Left ventricle myocardium inferior (tissue), 1 donor: ENCODE measurements around the gene KLF7. TPM values are rescaled to one million over a fixed set of nuclear protein-coding genes. Genes with fewer than 3 reads are reported as not detected.

Source experiments
- DNase-seq: peaks from one replicate; pipeline ENCODE4 v3.0.0-alpha.2; 2020
- H3K27ac ChIP-seq: fragments of 200-600 bp; replicated peaks from 2 replicates; pipeline ENCODE4 v1.8.0; 2021
- H3K27me3 ChIP-seq: fragments of 200-600 bp; 2 replicates; pipeline ENCODE4 v1.8.0; 2021; ENCODE audit warnings: low read depth
- H3K36me3 ChIP-seq: fragments of 200-600 bp; 2 replicates; pipeline ENCODE4 v1.8.0; 2021
- H3K4me1 ChIP-seq: fragments of 200-600 bp; 2 replicates; pipeline ENCODE4 v1.8.0; 2021
- H3K4me3 ChIP-seq: fragments of 200-600 bp; 2 replicates; pipeline ENCODE4 v1.8.0; 2021; ENCODE audit warnings: mild to moderate bottlenecking, moderate library complexity
- H3K9me3 ChIP-seq: fragments of 200-600 bp; replicated peaks from 2 replicates; pipeline ENCODE4 v1.8.0; 2021
- CTCF ChIP-seq: fragments of 200-600 bp; IDR thresholded peaks from 2 replicates; pipeline ENCODE4 v1.8.0; 2021; ENCODE audit warnings: antibody characterized with exemption, mild to moderate bottlenecking, borderline replicate concordance
- intact Hi-C: fragments of 100-400 bp; cut with micrococcal nuclease; formaldehyde crosslinking; loops from one replicate; pipeline ENCODE4 v1.11.0; 2022
- total RNA-seq: library from RNA; stranded (reverse); fragmentation: NEBNext Ultra II Directional; extraction: Animal tissue kit (Norgen Biotek cat#: 25700); gene quantifications from one replicate; pipeline ENCODE4 v1.2.1, GENCODE V29; 2021
- donor health status: DM: no; HTN: yes; CAD: no; lungs with severe emphysema.

Gene KLF7
- total RNA-seq, 1 donor from 2014 or later: 24.2 TPM

GRCh38 chr2:207121784-207122183 lies 44.0 kb downstream of the KLF7 start:
- Histone ChIP-seq H3K9me3 (no peaks in the 10 kb centered on the region), H3K4me1 (peaks cover 81% of the 10 kb centered on the region), H3K4me3 (no peak overlapping the region), H3K27me3 (no peaks in the 10 kb centered on the region), H3K27ac (peak overlapping the region; percentile 66), H3K36me3 (peaks cover 23% of the 10 kb centered on the region)
- peak; percentile 30 for DNase-seq
- no peak for TF ChIP-seq CTCF
- intact Hi-C loops: no loop called here

GRCh38 chr2:207119048-207119447 lies 46.7 kb downstream of the KLF7 start:
- H3K9me3 ChIP-seq: no peaks in the 10 kb centered on the region
- intact Hi-C loops: no loop called here
- DNase-seq: no peak
- peaks cover 22% of the 10 kb centered on the region for H3K36me3 ChIP-seq
- H3K4me1 ChIP-seq: peaks cover 82% of the 10 kb centered on the region
- H3K4me3 ChIP-seq: no peak overlapping the region
- TF ChIP-seq CTCF: no peak
- no peaks in the 10 kb centered on the region for H3K27me3 ChIP-seq
- no peak overlapping the region for H3K27ac ChIP-seq

GRCh38 chr2:207117668-207118067 lies 48.1 kb downstream of the KLF7 start:
- H3K27me3 ChIP-seq: no peaks in the 10 kb centered on the region
- intact Hi-C loops: no loop called here
- no peak for TF ChIP-seq CTCF
- H3K36me3 ChIP-seq: peaks cover 10% of the 10 kb centered on the region
- H3K4me1 ChIP-seq: peaks cover 79% of the 10 kb centered on the region
- no peak overlapping the region for H3K4me3 ChIP-seq
- DNase-seq: no peak
- H3K9me3 ChIP-seq: no peaks in the 10 kb centered on the region
- no peak overlapping the region for H3K27ac ChIP-seq

- peak overlapping the region; percentile 18 for H3K4me3 ChIP-seq
- peak overlapping the region; percentile 55 for H3K27ac ChIP-seq
- intact Hi-C loops: no loop called here
- H3K9me3 ChIP-seq: no peaks in the 10 kb centered on the region
- no peaks in the 10 kb centered on the region for H3K27me3 ChIP-seq
- TF ChIP-seq CTCF: peak; percentile 47
- H3K36me3 ChIP-seq: peaks cover 18% of the 10 kb centered on the region
- peaks cover 76% of the 10 kb centered on the region for H3K4me1 ChIP-seq
- peak; percentile 31 for DNase-seq
These were observed 49.9 kb downstream of the KLF7 start for GRCh38 chr2:207115715-207116364.

- TF ChIP-seq CTCF: no peak
- no peaks in the 10 kb centered on the region for H3K27me3 ChIP-seq
- peaks cover 89% of the 10 kb centered on the region for H3K4me1 ChIP-seq
- H3K27ac ChIP-seq: no peak overlapping the region
- DNase-seq: no peak
- H3K9me3 ChIP-seq: no peaks in the 10 kb centered on the region
- intact Hi-C loops: no loop called here
- H3K36me3 ChIP-seq: peaks cover 19% of the 10 kb centered on the region
- no peak overlapping the region for H3K4me3 ChIP-seq
These were observed 52.3 kb downstream of the KLF7 start for GRCh38 chr2:207113414-207113813.
